HG03108 (cell line): ENCODE measurements around the gene SDC1.
A peak's percentile ranks its signal among the peaks of the same experiment; 100 is the strongest.

Source experiments
- ATAC-seq: cut with Tn5 transposase; IDR thresholded peaks from one replicate; pipeline ENCODE4 v1.9.1; 2021; ENCODE audit warnings: moderate library complexity; ENCODE audit not compliant: unreplicated experiment

SDC1 gene

DNA sequence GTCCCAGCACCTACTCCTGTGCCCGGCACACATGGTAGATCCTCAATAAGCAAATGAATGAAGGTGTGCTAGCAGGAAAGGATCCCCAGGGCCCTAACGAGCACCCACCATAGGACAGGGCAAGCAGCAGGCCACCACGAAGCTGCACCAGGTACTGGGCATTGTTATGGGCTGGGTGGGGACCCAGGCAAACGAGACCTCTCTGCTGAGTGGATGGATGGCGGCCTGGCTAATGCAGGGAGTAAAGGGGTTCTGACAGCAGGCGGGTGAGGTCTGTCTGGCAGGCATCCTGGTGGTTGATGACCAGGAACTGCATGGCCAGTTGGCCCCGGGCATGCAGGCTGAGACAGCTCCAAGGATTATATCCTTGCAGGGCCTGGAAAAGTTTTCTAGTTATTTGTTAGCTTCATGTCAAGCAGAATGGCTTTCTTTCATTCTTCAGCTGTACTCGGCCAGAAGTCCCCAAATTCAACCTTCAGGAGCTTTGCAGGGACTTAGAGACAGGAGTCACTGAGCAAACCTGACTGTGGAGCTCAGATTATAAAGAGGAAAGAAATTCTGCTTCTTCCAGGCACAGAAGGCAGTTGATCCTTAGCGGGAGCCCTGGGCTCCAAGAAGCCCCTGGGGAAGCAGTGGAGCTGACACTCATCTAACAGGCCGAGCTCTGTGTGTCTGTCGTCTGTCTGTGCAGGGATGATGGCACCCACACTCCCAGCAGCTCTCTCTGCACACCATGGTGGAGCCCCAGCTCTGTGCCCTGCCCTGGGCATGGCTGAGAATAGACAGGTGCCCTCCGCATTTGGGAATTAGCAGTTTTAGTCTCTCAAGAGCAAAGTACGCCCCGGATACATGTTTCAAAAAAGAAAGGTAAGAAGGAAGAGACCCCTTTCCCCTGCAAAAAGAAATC lies 51.2 kb downstream of the SDC1 start:
- ATAC-seq: no peak

DNA sequence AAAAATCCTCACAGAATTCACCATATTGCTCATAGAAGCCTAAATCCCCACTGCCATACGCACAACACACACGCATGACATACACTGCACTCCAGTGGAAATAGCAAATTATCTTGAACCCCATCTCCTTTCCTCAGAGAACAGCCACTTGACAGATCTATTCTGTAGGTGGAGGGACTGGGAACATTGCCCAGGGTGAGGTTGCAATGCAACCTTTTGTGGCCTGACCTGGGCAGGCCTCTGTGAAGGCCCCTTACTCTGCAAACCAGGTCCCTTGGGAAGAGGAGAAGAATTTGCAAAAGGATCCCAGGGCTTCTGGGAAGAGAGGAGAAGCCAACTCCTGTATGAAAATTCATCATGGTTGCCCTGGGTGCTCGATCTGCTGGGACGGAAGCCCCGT lies 51.9 kb downstream of the SDC1 start:
- no peak for ATAC-seq

DNA sequence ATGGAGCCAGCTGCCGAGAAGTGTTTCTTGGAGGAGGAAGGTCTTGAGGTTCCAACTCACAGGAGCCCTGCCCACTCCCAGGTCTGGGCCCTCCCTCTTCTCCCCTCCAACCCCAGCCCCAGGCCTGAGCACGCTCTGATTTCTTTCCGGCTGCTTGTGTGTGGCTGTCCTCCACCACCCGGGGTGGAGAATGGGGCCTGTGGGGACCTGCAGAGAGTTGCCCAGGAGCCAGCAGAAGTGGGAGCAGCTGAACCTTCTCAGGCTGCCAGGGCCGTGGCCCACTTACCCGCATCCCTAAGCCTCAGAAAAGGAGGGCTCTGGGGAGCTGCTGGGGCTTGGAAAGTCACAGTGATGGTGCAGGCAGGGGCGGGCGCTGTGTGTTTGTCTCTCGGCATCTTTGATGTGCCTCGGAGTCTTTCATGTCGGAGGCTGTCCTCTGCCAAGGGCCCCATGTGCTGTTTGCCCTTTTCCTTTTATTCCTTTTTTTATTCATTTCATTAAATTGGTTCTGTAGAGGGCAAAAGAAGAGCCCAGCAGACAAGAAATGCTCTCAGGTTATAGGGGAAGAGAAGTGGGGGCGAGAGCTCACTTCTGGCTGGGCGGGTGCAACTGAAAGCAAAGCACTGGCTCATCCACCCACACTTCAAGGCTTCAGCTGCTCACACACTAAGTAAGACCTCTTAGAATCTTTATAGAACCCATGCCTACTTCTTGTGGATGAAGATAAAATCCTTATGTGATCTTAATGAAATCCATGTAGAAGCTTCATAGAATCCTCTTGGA lies 52.5 kb downstream of the SDC1 start:
- no peak for ATAC-seq

DNA sequence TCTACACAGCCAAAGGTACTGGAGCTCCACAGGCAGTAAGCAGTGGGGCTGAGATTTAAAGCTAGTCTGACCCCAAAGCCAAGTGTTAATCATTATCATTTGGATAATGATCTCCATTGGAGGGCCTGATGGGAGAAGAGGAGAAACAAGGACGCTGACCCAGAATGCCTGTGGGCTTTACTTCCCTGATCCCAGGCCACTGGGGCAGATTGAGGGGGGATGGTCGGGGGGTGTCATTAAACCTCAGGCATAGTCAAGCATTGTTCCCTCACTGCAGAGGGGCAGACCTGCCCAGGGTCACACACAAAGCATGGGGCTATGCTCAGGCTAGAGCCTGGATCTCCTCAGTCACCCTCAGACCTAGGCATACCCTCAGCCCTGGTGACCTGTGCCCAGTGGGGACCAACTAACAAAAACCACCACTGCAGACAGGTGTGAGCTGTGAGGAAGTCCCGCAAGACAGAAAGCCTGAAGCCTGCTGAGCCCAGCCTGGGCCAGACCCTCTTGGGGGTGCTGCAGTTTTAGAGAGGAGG lies 53.4 kb downstream of the SDC1 start:
- ATAC-seq: no peak

DNA sequence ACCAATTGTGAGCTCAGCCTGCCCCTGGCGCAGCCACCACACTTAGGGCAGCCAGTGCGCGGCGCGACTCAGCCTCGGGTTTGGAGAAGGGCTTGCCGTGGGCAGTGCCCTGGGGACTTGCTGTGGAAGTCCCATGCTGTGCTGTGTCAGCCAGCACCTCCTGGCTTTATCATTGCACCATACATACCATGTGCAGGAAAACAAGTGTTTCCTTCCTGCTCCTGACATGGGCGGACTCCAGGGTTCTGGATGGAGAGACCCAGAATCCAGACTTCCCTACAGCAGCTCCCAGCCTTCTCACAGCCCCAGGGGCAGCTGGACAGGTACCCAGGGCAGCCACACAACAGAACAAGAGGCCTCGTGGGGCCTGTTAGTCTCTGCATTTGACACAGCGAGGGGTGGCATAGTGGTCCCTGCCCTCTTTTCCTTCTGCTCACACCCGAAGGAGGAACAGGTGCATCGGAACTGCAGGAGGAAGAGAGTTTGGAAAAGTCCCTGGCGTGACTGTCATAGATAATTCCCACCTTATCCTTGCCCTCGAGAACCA lies 54.2 kb downstream of the SDC1 start:
- no peak for ATAC-seq

DNA sequence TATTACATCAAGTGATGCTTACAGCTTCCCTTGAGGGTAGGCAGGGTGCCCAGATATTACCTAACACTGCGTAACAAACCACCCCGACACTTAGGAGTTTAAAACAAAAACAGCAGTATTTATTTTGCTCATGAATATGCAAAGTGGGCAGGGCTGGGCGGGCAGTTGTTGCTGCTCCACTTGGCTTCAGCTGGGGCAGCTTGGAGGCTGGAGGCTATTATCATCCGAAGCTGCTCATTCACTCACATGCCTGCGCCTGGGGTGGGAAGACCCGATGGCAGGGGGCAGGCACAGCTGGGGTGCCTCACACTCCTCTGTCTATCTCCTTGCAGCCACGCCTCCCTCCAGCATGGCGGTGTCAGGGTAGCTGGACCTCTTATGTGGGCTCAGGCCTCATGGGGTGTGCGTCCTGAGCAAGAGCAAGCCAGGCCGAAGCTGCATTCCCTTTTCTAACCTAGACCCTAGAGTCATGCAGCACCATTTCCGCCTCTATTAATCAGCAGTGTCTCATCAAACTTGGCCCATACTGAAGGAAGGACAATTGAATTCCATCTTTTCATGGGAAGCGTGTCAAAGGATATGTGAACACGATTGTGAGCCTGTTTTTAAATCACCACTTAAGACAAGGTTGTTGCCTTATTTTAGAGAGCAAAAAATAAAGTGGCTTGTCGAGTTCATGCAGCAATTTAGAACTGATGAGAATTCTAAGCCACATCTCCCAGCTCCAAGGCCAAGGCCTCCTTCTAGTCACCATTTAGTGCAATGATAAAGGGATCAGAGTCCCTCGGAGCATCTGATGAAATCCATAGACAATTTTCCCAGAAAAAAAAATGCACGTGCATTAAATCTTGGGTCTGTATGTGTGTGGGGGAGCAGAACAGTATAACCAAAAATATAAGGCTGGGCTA lies 54.9 kb downstream of the SDC1 start:
- no peak for ATAC-seq

DNA sequence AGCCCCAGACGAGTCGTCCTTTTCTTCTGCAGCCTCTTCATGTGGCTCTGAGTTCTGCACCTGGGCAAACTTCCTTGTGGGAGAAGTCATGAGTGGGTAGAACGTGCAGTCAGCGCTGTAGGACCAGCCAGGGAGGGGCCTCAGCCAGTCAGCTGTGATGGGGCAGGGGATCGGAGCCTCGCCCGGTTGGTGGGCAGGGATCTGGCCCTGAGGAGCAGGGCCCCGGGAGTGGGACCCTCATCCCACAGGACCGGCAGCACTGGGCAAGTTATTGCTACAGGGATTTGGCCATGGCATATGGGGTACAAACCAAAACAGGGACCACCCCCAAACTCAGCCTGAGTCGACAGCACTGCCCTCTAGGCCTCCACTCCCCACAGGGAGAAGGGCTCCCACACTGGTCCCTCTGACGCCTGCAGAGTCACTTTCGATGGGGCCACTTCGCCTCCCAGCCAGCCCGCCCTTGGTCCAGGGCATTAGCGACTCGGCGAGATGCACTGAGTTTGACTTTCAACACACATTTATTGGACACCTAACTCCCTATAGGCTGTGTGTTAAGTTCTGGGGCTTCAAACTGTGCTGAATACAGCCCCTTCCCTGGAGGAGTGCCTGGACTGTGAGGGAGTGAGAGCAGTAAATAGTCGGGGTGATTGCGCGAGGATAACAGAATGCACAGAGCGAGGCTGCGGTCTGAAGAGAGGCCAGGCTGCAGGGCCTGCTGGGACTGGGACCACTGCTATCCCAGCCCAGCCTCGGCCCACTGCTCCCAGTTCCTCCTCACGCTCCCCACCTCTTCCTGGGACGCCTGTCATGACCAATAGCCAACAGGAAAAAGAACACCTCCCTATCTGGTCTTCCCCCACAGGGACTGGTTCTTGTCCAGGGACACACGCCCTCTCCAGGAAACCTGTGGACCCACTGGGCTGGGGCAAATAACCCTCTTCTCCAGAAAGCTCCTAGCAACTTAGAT lies 55.9 kb downstream of the SDC1 start:
- no peak for ATAC-seq

DNA sequence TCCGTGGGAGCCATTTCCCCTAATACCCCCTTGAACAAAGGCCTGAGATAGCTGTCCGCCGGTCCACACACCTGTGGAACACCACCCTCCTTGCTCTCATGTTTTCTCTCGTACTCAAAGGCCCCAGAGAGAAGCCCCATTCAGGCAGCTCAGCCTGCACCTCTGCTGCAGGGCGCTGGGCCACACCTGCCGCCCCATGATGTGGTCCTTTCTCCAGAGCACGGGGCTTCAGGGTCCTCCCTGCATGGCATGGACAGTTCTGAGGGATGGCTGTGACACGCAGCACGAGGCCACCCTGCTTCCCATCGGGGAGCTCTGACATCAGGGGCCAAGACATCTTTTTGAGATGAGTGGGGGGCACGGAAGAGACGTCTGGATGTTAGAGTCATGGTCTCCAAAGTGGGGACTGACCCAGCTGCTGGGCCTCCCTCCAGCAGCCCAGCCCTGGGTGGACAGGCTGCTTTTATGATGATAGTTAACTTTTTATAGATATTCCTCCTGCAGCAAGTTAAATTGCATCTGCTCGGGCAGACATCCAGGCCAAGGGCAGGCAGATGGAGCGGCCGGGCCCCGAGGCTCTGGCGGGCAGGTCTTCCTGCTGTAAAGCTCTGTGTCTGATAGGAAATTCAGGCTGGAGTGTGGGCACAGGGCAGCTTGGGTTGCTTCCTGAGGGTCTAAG lies 56.7 kb downstream of the SDC1 start:
- ATAC-seq: no peak

DNA sequence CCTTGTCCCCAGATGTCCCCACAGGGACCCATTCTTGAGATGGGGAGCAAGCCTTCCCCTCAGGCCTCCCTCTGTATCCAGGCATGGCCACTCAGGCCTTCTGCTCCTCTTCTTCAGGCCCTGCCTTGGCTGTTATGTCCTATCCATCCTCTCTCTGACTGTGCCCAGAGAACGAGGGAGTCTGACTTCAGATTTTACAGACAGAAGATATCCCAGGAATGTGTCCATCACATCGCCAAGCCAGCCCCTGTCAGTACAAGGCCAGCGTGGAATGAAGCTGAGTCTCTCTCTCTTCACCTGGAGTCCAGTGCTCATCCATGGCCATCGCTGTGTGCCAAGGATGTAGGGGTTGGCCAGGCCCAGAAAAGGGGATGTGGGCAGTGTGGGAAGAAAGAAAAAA lies 57.6 kb downstream of the SDC1 start:
- no peak for ATAC-seq

DNA sequence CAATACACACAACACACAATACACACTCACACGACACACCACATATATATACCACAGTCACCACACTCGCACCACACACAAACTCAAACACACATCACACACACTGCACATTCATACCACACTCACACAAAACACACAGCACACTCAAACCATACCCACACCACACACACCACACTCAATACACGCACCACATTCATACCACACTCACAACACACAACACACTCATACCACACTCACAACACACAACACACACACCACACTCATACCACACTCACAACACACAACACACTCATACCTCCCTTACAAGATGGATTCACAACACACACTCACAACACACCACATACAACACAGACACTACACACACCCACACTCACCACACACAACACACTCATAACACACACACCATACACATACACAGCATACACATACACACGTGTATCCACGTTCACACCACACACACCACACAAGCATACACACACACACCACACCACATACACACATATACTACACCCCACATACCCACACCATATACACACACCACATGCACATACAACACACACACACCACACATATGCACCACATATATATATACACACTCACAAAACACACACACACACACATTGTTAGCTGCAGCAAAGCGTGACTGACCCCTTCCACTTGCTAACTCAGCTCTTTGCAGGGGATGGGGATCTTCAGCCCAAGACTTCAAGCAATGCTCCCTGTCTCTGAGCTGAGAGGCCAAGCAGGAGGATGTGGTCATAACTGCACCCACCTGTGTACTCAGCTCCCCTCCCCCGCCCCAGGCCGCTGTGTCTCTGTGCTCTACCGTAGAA lies 59.0 kb downstream of the SDC1 start:
- no peak for ATAC-seq

DNA sequence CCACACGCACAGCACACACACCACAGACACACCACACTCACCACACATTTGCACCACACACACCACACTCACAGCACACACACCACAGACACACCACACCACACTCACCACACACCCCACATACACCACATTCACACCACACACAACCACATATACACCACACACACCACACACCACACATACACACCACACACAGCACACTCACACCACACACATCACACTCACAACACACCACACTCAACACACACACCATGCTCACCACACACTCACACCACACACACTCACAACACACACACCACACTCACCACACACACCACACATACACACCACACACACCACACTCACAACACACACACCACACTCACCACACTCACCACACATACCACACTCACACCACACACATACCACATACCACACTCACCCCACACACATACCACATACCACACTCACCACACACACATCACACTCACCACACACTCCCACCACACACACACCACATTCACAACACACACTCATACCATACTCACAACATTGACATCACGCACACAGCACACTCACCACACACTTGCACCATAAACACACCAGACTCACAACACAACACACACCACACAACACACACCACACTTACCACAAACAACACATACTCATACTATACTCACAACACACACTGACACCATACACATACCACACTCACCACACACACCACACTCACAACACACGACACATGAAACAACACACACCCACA lies 60.0 kb downstream of the SDC1 start:
- no peak for ATAC-seq

DNA sequence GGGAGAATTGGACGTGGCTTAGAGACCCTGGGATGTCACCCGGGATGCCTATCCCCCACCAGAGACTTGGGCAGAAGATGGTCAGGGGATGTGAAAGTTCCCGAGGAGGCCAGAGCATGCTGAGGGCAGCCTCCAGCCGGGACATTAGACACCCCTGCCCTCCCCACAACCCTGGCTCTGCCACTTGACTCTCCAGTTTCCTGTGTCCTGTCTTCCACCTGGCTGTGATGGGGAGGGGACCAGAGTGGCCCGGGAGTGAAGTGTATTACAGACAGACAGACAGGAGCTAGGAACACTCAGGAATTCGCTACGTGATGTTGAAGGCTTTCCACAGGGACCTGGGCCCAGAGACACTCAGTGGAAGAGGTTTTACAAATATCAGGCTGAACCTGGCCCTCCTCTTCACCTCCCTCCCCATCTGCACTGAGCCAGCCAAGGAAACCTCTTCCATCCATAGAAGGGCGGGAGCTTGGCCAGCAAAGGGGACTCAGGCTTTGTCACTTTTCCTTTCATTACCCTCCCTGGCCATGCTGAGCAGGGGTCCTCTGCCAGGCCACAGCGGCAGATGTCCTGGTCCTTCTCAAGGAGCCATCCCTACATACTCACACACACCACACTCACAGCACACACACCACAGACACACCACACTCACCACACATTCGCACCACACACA lies 60.7 kb downstream of the SDC1 start:
- ATAC-seq: no peak

DNA sequence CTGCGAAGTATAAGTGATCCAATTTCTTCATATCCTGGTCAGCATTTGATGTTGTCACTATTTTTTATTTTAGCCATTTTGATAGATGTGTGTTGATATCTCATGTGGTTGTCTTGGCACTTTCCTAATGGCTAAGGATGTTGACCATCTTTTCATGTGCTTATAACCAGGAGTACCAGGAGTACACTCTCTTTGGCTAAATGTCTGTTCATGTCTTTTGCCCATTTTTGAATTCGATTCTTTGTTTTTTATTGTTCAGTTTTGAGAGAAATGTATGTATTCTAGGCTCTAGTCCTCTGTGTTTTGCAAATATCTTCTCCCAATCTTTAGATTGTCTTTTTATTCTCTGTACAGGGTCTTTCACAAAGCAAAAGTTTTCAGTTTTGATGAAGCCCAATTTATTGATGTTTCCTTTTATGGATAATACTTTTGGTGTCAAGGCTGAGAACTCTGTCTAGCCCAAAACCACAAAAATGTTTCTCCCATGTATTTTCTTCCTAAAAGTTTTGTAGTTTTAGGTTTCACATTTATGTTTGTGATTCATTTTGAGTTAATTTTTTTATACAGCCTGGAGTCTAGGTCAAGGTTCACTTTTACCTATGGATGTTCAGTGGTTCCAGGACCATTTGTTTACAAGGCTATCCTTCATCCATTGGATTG lies 65.4 kb downstream of the SDC1 start:
- no peak for ATAC-seq

DNA sequence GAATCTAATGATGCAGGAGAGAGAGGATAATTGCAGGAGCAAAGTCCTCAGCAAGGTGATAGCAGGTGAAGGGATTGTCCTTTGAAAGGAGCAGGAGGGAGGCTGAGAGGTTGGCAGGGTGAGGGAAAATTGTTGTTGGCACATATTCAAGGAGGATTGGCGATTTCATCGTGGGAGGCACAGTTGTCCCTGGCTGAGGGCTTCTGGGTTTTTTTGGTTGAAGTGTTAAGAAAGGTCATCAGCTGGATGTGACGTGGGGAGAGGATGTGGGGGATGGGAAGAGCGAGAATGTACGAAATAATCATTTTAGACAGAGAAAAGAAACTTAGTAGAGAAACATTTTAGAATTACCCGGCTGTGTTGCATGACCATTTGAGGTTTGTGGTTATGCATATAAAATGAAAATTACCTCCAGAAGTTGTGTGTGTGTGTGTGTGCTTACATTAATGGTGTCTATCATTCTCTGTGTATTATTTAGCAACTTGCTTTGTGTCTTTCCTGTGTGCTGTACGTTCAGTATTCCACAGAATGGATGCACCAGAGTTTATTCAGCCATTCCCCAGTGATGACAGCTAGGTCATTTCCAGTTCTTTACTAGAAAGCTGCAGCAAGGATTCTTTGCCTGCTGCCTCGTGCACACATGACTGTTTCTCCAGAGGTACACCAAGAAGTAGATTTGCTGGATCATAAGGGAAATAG lies 67.6 kb downstream of the SDC1 start:
- ATAC-seq: peak; percentile 46

DNA sequence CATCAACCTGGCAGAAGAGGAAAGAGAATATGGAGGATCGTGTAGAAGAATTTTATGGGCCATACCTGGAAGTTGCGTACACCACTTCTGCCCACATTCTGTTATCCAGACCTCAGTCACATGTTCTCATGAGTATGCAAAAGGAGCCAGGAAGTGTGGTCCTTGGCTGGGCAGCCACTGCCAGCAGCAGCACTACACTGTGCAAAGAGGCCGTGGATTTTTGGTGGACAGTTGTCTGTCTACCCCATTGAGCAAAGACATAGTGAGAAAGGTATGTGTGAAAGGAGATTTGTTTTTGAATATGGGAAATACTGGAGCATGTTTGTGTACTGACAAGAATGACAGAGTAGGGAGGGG lies 68.1 kb downstream of the SDC1 start:
- no peak for ATAC-seq
